Gastroesophageal sphincter (tissue), 4 donors: ENCODE measurements around the gene ZC3H7A. TPM values are rescaled to one million over a fixed set of nuclear protein-coding genes. Genes with fewer than 3 reads are reported as not detected.

ENCODE experiments used
- ATAC-seq: fragments of 150-250 bp; one replicate; pipeline ENCODE4 v1.9.1; 2016; ENCODE audit warnings: mild to moderate bottlenecking, moderate library complexity
- H3K27ac ChIP-seq, 4 donors: fragments of 200-600 bp; sonication (generic) in 3 of 4; 1 replicate in 3 of 4; 2 replicates in 1 of 4; pipeline ENCODE4 v1.5.1; 2016 to 2019
- H3K27me3 ChIP-seq: fragments of 200-600 bp; sonication (generic); one replicate; pipeline ENCODE4 v1.5.1; 2019
- H3K36me3 ChIP-seq, 2 donors: fragments of 200-600 bp; sonication (generic); one replicate each; pipeline ENCODE4 v1.5.1; 2019; ENCODE audit warnings: control low read depth in 1 of 2
- H3K4me1 ChIP-seq, 3 donors: fragments of 200-600 bp; sonication (generic); 1 replicate in 2 of 3; 2 replicates in 1 of 3; pipeline ENCODE4 v1.5.1; 2016 to 2019; ENCODE audit warnings: control low read depth in 2 of 3
- H3K4me3 ChIP-seq, 2 donors: fragments of 200-600 bp; sonication (generic); one replicate each; pipeline ENCODE4 v1.5.1; 2019; ENCODE audit warnings: mild to moderate bottlenecking in 1 of 2, moderate library complexity in 1 of 2
- H3K9me3 ChIP-seq, 3 donors: fragments of 200-600 bp; sonication (generic); one replicate each; pipeline ENCODE4 v1.5.1; 2017 to 2019; ENCODE audit warnings: control low read depth in 2 of 3
- EP300 ChIP-seq: sonication (generic); formaldehyde crosslinking; IDR thresholded peaks from one replicate; pipeline ENCODE4 v1.6.1; 2017; ENCODE audit warnings: antibody characterized with exemption, mild to moderate bottlenecking
- POLR2A ChIP-seq, 2 donors: fragments of 450-650 bp; IDR thresholded peaks; one replicate each; pipeline ENCODE4 v1.6.1; 2017; ENCODE audit warnings: antibody characterized with exemption in 2 of 2, mild to moderate bottlenecking in 2 of 2, moderate library complexity in 1 of 2
- POLR2AphosphoS5 ChIP-seq: sonication (generic); formaldehyde crosslinking; IDR thresholded peaks from one replicate; pipeline ENCODE4 v1.6.1; 2017; ENCODE audit warnings: antibody characterized with exemption
- WGBS, 2 donors: methylation state at CpG; one replicate each; pipeline ENCODE4 v1.1.5; 2018; ENCODE audit warnings: low coverage in 1 of 2; 5-methylcytosine and 5-hydroxymethylcytosine counted together
- total RNA-seq, 4 donors: library from RNA; depleted of rRNA; stranded (reverse); fragments of >200 nt; gene quantifications; one replicate each; pipeline ENCODE4 v1.1.0, GENCODE V29; 2016
- TF ChIP-seq, protein P1 (sequence below), 4 experiments: fragments of 200-600 bp in 2 of 4; fragments of 450-650 bp in 2 of 4; sonication (generic) in 1 of 4; IDR thresholded peaks; one replicate each; pipeline ENCODE4 v1.5.1; 2017 to 2019; ENCODE audit warnings: antibody characterized with exemption in 4 of 4, mild to moderate bottlenecking in 2 of 4, moderate library complexity in 2 of 4

ZC3H7A gene
- total RNA-seq, 4 donors from 2014 or later = 55.5 to 78.9 (median 68.4) TPM

DNA sequence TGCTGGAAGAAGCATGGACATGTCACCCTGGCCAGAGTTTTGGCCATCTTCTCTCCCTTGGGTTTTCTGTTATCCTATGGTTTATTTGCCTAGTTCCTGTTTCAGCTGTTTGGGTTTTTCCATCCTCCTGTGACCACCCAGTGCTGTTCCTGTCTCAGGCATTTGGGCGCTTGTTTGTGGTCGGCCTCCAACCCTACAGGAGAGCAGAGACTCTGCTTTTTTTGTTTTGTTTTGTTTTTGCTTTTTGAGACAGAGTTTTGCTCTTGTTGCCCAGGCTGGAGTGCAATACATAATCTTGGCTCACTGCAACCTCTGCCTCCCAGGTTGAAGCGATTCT, 3.3 kb upstream of the ZC3H7A start:
- no peak for ATAC-seq
- H3K4me1 ChIP-seq = peaks cover 5 to 36% (median 19%) of the 10 kb centered on the region in 3 donors
- H3K27ac ChIP-seq = peak overlapping the region in 2 of 4 donors; percentile 30 to 99
- no peaks in the 10 kb centered on the region for H3K36me3 ChIP-seq
- WGBS, 2 donors = 93 to 100% methylated on average over 2 to 3 of the region's 3 CpGs
- H3K27me3 ChIP-seq = no peaks in the 10 kb centered on the region
- no peaks in the 10 kb centered on the region for H3K9me3 ChIP-seq
- no peak overlapping the region for H3K4me3 ChIP-seq
- no peak for TF ChIP-seq POLR2AphosphoS5
- TF ChIP-seq, protein P1, sequence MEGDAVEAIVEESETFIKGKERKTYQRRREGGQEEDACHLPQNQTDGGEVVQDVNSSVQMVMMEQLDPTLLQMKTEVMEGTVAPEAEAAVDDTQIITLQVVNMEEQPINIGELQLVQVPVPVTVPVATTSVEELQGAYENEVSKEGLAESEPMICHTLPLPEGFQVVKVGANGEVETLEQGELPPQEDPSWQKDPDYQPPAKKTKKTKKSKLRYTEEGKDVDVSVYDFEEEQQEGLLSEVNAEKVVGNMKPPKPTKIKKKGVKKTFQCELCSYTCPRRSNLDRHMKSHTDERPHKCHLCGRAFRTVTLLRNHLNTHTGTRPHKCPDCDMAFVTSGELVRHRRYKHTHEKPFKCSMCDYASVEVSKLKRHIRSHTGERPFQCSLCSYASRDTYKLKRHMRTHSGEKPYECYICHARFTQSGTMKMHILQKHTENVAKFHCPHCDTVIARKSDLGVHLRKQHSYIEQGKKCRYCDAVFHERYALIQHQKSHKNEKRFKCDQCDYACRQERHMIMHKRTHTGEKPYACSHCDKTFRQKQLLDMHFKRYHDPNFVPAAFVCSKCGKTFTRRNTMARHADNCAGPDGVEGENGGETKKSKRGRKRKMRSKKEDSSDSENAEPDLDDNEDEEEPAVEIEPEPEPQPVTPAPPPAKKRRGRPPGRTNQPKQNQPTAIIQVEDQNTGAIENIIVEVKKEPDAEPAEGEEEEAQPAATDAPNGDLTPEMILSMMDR (IDR thresholded peaks at IDR 0.05) = no peak
- TF ChIP-seq EP300 = no peak
- TF ChIP-seq POLR2A (IDR thresholded peaks at IDR 0.05) = no peak

DNA sequence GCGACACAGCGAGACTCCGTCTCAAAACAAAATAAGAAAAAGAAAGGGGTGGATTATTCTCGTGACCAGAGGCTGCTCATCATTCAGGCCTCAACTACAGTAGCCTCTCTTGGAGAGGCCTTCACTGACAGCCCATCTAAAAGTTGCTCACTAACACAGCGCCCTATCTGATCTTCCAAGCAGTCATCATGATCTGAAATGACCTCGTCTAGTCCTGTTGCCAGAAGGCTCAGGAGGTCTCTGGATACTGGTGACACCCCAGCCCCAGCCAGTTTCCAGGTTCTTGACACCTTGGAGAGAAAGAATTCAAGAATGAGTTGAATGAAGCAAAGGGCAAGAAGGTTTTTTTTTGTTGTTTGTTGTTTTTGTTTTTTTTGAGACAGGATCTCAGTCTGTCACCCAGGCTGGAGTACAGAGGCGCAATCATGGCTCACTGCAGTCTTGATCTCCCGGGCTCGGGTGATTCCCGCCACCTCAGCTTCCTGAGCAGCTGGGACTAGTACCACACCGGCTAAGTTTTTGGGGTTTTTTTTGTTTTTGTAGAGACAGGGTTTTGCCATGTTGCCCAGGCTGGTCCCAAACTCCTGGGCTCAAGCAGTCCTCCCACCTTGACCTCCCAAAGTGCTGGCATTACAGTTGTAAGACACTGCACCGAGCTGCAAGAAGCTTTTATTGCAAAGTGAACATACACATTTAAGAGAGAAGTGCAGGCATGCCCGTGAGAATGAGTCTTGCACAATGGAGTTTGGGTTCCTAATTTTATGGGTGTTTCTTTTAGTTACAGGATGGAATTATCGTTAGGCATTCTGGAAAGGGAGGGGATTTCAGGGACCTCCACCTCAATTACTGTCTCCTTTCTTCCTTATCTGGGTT, 2.7 kb upstream of the ZC3H7A start:
- TF ChIP-seq, protein P1 (IDR thresholded peaks at IDR 0.05) = no peak
- TF ChIP-seq POLR2AphosphoS5 (no peak), POLR2A (IDR thresholded peaks at IDR 0.05) (no peak), EP300 (no peak)
- 87 to 91% methylated on average over 6 to 11 of the region's 14 CpGs for WGBS, 2 donors
- no peak for ATAC-seq
- Histone ChIP-seq H3K4me1 (peaks cover 5 to 42% (median 24%) of the 10 kb centered on the region in 3 donors), H3K36me3 (no peaks in the 10 kb centered on the region), H3K27ac (peak overlapping the region in 3 of 4 donors; percentile 96 to 99 (median 99)), H3K27me3 (no peaks in the 10 kb centered on the region), H3K9me3 (no peaks in the 10 kb centered on the region), H3K4me3 (no peak overlapping the region)

DNA sequence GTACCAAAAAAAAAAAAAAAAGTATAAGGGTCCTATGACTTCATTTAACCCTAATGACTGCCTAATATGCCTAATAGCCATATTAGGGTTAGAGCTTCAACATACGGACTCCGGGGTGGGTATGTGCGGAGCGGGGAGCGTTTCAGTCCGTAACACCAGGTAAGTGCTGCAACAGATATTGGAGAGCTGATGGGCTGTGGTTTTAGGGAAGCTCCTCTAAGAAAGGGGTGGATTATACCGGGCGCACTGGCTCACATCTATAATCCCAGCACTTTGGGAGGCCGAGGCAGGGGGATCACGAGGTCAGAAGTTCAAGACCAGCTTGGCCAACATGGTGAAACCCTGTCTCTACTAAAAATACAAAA, 1.9 kb upstream of the ZC3H7A start:
- TF ChIP-seq, protein P1 (IDR thresholded peaks at IDR 0.05) = no peak
- TF ChIP-seq POLR2AphosphoS5 (no peak), EP300 (no peak), POLR2A (IDR thresholded peaks at IDR 0.05) (no peak)
- no peak overlapping the region for H3K4me3 ChIP-seq
- no peaks in the 10 kb centered on the region for H3K9me3 ChIP-seq
- no peak for ATAC-seq
- peaks cover 5 to 49% (median 30%) of the 10 kb centered on the region in 3 donors for H3K4me1 ChIP-seq
- no peaks in the 10 kb centered on the region for H3K27me3 ChIP-seq
- H3K27ac ChIP-seq = peak overlapping the region; percentile 96 to 99 (median 98)
- no peaks in the 10 kb centered on the region for H3K36me3 ChIP-seq
- 90% methylated on average over 2 to 9 of the region's 10 CpGs for WGBS, 2 donors

DNA sequence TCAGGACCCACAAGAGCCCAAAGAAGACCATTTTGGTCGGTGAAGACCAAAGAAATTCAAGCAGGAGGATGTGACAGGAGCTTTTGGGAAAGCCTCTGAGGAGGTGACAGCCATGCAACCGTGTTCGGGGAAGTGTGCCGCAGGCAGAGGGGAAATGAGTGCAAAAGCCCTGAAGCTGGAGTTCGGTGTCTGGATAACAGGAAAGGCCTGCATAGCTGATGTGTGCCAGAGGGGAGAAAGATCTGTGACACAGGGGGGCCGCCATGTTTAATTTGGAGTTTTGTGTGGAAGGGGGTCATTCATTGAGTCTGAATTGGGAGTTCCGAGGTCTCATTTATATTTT, 870 bp upstream of the ZC3H7A start:
- no peaks in the 10 kb centered on the region for H3K36me3 ChIP-seq
- no peaks in the 10 kb centered on the region for H3K27me3 ChIP-seq
- peak overlapping the region; percentile 56 to 98 for H3K4me3 ChIP-seq
- no peak for ATAC-seq
- peak overlapping the region; percentile 96 to 99 (median 98) for H3K27ac ChIP-seq
- peaks cover 10 to 60% (median 37%) of the 10 kb centered on the region in 3 donors for H3K4me1 ChIP-seq
- WGBS, 2 donors = 3 to 9% methylated on average over 7 of the region's 7 CpGs
- H3K9me3 ChIP-seq = no peaks in the 10 kb centered on the region
- TF ChIP-seq POLR2AphosphoS5 (peak; percentile 4), EP300 (no peak)

DNA sequence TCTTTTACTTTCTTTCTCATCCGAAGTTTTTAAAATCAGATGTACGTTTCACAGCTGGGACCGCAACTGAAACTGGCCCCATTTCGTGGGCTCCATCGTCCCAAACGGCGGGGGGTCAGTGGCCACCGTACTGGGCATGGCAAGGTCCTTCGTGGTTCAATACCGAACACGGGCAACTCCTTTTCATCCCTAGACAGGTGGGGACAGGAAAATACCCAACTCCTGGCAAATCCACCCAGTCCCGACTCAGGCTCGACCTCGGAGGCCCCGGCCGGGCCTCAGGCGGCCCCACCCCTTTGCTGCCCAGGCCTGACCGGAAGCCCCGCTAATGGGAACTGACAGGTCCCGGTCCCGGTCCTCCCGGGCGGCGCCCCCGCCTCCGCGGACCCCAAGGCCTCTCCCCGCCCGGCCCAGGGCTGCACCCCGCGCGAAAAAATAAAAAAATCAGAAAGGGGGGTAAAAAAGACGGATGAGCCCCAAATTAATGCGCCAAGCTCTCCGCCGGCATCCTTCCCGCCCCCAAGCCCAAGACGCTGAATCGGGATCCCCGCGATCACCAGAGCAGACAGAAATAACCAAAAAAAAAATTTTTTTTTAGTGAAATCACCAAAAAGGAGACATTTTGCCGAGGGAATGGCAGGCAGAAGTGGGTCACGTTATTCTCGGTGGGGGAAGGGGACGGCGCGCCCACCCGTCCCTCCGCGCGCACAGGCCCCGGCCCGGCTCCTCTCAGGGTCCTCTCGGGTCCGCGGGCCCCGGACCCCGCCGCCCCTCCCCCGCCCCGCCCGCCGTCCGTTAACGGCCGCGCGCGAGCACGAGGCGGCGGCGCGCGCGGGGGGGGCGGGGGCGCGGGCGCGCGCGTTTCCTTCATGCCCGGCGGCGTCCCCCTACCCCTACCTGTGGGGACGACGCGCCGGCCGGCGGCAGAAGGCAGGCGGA, 562 bp downstream of the ZC3H7A start:
- ATAC-seq = peak; percentile 47
- peaks cover 10 to 74% (median 41%) of the 10 kb centered on the region in 3 donors for H3K4me1 ChIP-seq

More for the DNA sequence above, 562 bp downstream of the ZC3H7A start:
- no peaks in the 10 kb centered on the region for H3K27me3 ChIP-seq
- H3K9me3 ChIP-seq = no peaks in the 10 kb centered on the region
- TF ChIP-seq EP300 (no peak), POLR2A (IDR thresholded peaks at IDR 0.05) (peak in 1 of 2 donors; percentile 18)
- H3K27ac ChIP-seq = peak overlapping the region; percentile 96 to 99 (median 99)
- no peaks in the 10 kb centered on the region for H3K36me3 ChIP-seq
- 0% methylated on average over 19 to 23 of the region's 93 CpGs for WGBS, 2 donors
- peak overlapping the region; percentile 98 to 99 for H3K4me3 ChIP-seq
